HK-2 (cell line): ENCODE results near the gene TPCN1.
"Not testable (repeated sequence)": the region's sequence is repeated elsewhere in the genome, so short reads cannot be mapped to it uniquely, and the experiment has no call there.

Experiments used
- DNase-seq: peaks from one replicate; pipeline ENCODE4 v3.0.0-alpha.2; 2018; ENCODE audit not compliant: unreplicated experiment

The TPCN1 gene

GRCh38 chr12:113196990-113197389 is 24.3 kb upstream of the TPCN1 start:
- DNase-seq = peak; percentile 65

- no peak for DNase-seq
These were observed 23.7 kb upstream of the TPCN1 start for GRCh38 chr12:113197518-113198077.

GRCh38 chr12:113198296-113198695 is 23.0 kb upstream of the TPCN1 start:
- DNase-seq = no peak

GRCh38 chr12:113200021-113200797 is 21.1 kb upstream of the TPCN1 start:
- no peak for DNase-seq

- DNase-seq = no peak
These were observed 19.8 kb upstream of the TPCN1 start for GRCh38 chr12:113201187-113202177.

GRCh38 chr12:113202300-113203075 is 18.8 kb upstream of the TPCN1 start:
- DNase-seq = no peak

DNA sequence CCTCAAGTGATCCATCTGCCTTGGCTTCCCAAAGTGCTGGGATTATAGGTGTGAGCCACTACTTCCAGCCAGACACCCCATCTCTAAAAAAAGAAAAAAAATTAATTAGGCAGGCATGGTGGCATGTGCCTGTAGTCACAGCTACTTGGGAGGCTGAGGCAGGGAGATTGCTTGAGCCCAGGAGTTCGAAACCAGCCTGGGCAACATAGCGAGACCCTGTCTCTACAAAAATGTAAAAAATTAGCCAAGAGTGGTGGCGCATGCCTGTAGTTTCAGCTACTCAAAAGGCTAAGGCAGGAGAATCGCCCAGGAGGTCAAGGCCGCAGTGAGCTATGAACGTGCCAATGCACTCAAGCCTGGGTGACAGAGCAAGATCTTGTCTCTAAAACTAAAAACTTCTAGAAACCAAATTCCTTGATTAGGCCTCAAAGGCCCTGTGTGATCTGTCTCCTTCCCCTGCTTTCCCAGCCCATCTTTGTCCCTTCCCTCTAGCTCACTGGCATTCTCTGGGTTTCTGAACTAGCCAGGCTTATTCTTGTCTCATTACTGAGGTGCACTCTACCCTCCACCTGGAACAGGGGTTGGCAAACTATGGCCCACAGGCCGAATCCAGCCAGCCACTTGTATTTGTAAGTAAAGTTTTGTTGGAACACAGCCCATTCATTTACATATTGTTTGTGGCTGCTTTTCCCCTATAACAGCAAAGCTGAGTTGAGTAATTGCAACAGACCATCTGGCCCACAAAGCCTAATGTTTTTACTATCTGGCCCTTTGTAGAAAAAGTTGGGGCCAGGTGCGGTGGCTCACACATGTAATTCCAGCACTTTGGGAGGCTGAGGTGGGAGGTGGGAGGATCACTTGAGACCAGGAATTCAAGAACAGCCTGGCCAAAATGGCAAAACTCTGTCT is 17.2 kb upstream of the TPCN1 start:
- no peak for DNase-seq

- no peak for DNase-seq
These were observed 16.5 kb upstream of the TPCN1 start for GRCh38 chr12:113204804-113205203.

- not testable (repeated sequence) for DNase-seq
These were observed 14.5 kb upstream of the TPCN1 start for GRCh38 chr12:113206802-113207201.

GRCh38 chr12:113207613-113208040 is 13.6 kb upstream of the TPCN1 start:
- no peak for DNase-seq

DNA sequence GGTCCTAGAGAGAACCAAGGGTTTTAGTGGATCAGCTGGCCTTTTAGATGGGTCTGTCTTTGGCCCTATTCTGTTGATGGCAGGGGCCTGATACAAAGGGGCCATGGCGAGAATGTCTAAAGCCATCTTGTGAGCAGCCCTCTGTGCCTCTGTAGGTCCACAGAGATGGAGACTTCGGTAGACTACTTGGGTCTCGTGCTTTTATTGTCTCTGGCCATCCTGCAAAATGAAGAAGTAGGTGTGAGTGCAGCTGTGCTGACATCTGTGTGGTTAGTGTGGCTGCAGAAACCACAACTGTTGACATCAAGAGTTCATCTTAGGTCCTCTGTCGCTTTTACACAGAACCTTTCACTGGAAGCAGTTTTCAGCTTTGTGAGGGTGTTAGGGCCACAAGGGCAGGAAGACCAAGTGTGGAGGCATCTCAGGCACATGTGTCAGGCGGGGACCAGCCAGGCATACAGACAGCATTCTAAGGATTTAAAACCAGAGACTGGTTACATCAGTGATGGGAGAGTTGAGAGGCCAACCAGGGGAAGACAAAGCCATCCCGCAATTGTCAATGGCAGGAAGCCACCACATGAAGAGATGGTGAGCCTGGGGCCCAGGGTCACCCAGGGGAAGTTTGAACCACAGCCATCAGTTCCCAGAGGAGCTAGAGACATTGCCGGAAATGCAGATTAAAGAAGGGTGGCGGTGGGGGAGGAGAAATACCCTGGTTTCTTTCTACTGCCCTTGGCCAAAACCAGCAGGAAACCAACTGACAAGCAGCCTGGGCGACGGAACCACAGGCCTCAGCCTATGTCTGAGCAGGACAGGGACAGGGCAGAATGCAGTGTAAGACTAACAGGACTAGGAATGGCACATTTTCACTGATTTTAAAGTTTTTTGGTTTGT is 13.0 kb upstream of the TPCN1 start:
- DNase-seq = no peak

GRCh38 chr12:113211160-113211559 is 10.1 kb upstream of the TPCN1 start:
- no peak for DNase-seq

DNA sequence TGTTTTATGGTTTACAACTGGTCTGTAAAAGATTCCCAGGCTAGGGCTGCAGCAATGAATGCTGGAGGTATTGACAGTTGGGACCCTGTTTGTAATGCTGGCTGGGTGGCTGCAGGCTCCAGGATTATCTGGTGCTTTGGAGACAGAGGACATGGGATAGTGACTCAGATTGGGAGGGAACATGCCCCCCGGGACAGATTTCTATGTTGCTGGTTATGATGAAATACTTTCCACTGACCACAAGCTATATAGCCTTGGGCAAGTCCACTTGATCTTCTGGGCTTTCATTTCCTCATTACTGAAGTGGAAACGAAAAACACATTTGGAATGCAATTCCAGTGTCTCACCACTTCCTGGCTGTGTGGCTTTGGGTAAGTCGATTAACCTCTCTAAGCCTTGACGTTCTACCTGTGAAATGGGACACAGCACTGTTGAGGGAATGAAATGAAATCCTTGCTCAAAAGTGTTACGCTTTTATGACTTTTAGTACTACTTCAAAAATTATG is 6.3 kb upstream of the TPCN1 start:
- peak; percentile 84 for DNase-seq

DNA sequence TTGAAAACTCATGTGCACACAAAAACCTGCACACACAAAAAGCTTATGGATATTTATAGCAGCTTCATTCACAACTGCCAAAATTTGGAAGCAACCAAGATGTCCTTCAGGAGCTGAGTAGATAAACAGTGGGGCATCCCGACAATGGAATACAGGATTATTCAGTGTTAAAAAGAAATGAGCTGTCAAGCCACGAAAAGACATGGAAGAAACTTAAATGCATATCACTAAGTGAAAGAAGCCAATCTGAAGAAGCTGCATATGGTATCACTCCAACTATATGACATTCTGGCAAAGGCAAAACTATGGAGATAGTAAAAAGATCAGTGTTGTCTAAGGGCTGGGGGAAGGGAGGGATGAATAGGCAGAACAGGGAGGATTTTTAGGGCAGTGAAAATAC is 5.2 kb upstream of the TPCN1 start:
- no peak for DNase-seq

GRCh38 chr12:113220593-113221180 is 577 bp upstream of the TPCN1 start:
- no peak for DNase-seq

- DNase-seq = peak; percentile 20
These were observed 899 bp downstream of the TPCN1 start for GRCh38 chr12:113221997-113222729.

DNA sequence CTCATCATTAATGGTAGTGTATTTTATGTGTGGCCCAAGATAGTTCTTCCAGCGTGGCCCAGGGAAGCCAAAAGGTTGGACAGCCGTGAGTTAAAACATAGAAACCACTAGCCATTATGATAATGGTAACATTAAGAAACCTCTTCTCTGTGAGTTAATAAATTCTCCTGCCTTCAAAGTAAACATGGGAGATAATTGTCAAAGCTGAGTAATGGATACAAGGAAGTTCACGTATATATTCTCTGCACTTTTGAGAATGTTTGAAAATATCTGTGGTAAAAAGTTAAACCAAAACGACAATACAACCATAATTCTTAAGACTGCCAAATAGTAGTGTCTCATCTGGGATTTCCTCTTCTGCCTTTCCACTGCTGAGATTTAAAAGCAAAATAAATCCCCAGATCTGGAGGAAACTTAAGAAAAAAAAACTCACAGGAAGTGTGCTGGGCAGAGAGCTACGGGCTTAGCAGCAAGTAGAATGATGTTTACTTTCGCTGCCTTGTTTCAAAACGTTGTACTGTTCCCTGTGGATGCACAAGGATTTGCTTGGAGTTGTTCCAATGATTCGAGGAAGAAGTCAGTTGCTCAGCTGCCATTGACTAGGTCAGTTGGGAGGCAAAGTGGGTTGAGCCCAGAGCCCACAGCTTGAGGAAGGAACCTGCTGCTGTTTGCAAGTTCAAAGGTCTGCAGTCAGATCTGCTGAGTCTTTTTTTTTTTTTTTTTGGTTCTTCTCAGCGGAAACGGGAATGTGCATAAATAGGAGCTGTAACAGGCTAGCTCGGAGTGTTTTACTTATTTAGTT is 1.7 kb downstream of the TPCN1 start:
- DNase-seq = peak; percentile 66
